Muscle of arm (tissue), 12 donors: ENCODE data around the gene CELA1. TPM values are rescaled to one million over a fixed set of nuclear protein-coding genes. Genes with fewer than 3 reads are reported as not detected.
"Not testable (repeated sequence)": the region's sequence is repeated elsewhere in the genome, so short reads cannot be mapped to it uniquely, and the experiment has no call there.

Source experiments
- DNase-seq: peaks from one replicate; pipeline ENCODE4 v3.0.0-alpha.2; 2013
- polyA plus RNA-seq, 12 donors: library from polyadenylated mRNA; unstranded; fragments of 120-200 nt; gene quantifications; one replicate each; pipeline ENCODE4 v1.2.1, GENCODE V29; 2013; ENCODE audit not compliant: insufficient read length in 12 of 12

Gene CELA1
- polyA plus RNA-seq, 12 donors: not detected

DNA sequence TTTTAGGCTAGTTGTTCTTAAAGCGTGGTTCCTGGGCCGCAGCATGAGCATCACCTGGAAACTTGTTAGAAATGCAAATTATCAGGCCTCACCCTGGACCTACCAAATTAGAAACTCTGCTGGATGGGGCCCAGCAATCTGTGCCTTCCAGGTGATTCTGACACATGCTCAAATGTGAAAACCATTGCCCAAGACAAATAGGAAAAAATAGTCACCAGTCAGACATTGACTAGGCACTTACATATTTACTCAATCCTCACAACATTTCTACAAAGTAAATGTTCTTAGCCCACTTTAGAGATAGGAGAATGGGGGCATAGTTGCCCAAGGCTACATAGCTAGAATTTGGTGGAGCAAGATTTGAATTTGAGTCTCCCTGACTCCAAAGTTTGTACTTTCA lies 3.3 kb downstream of the CELA1 start:
- DNase-seq: no peak

- DNase-seq: no peak
These were observed 4.1 kb downstream of the CELA1 start for GRCh38 chr12:51342416-51342815.

DNA sequence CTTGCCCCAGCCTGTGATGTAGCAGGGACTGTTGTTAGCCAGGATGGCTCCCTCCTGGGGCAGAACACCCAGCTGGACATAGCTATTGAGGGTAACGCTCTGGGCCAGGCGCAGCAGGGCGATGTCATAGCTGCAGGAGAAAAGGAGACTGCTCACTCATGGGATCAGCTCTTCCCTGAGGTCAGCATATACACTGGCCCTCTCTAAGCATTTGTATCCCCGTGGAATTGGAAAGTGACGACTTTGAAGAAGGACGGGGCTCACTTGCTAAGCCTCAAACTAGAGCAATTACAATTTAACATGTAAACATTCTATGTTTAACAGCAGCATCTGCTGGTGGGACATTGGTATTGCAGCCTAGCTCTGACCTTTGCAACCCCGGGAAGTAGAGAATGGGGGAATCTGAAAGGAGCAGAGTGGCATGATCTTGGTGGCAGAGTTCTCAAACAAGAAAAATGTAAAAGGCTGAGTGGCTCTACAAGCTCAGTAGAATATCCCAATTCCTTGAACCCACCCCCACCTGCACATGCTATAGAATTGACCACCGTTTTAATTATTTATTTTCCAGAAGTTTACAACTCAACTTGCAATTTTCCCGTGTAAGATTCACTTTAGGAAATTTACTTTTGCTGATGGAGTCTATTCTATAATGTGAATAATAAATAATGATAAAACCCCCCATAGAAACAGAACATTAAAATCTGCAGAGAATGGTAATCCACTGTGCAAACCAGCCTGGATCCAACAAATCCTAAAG lies 5.0 kb downstream of the CELA1 start:
- peak; percentile 74 for DNase-seq

DNA sequence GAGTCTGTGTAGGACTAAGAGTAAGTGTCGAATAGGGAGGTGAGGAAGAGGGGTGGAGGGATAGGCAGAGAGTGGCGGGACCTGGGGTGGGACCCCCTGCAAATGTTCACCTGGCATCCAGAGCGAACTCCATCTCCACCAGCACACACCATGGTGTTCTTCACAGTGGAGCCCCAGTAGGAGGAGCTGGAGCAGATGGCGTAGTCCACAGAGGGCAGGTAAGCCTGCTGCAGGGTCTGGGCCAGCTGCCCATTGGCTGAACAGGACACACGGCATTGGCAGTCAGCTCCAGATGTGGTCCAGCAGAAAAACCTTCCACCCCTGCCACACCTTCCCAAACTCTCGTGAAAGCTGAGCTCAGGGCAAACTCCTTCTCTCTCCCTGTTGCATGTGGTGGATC lies 6.7 kb downstream of the CELA1 start:
- DNase-seq: no peak

DNA sequence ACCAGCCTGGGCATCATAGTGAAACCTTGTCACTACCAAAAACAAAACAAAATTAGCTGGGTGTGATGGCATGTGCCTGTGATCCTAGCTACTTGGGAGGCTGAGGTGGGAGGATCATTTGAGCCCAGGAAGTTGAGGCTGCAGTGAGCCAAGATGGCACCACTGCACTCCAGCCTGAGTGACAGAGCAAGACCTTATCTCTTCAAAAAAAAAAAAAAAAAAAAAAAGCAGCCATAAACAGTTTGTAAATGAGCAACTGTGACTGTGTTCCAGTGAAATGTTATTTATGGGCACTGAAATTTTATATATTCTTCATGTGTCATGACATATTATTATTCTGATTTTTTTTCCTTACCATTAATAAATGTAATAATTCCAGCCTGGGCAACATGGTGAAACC lies 9.1 kb downstream of the CELA1 start:
- DNase-seq: not testable (repeated sequence)

- DNase-seq: no peak
These were observed 10.5 kb downstream of the CELA1 start for GRCh38 chr12:51335931-51336330.

DNA sequence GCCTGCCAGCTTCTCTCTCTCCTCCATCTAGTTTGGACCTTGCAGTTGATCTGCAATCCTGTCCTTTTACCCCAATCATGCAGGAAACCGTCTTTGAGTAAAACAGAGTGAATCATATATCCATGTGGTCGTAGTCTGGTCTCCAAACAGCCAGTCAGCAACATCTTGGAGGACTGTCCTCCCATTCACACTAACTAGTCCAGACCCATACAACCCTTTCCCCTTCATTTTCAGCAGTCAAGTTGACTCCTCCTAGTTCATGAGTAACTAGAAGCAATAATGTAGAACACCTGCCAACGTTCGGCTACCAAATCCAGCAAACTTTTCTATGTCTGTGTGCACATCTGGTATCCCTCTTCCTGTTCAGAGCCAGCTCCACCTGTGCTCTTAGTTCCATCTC lies 11.7 kb downstream of the CELA1 start:
- no peak for DNase-seq

DNA sequence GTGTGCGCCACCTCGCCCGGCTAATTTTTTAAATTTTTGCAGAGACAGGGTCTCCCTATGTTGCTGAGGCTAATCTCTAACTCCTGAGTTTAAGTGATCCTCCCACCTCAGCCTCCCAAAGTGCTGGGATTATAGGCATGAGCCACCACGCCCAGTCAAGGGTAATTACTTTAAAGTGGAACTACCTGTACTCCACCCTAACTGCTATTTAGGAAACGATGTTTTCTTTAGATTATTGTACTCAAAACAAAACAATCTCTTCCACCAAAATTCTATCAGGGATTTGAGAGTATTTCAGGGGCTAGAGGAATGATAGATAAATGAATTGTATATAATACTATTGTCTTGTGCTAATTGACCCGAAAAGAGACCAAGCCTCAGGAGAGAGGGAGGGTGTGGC lies 12.9 kb downstream of the CELA1 start:
- DNase-seq: no peak

DNA sequence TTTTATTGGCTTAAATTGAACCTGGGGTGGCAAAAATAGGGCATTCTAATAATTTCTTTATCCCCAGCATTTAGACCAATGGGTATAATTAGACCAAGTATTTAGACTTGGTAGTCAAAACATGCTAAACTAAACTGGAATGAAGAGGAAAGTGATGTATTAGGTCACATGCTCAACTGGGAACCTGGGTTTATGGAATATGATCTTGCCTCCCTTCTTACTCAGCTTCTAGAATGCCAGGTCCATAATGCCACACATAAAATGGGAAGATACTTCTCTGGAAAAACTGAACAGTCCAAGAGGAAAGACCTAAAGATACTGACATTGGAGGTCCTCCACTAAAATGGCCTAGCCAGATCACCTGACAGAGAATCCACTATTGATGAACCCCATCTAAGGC lies 16.3 kb downstream of the CELA1 start:
- DNase-seq: no peak

DNA sequence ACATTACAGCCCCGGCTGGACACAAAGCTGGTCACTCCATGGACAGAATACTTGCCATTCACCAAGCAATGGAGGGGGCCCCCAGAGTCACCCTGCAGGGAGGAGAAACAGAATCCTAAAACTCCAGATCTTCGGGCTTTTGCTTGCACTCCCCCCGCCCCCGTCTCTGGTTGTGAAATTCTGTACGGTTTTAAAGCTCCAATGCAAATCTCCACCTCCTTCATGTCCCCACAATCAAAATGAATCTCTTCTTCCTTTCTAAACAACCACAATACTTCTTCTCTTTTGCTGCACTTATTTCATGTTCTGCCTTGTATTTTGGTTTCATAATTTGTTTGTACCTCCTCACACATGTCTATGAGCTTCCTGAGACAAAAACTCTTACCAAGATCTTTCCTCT lies 16.7 kb downstream of the CELA1 start:
- DNase-seq: no peak

DNA sequence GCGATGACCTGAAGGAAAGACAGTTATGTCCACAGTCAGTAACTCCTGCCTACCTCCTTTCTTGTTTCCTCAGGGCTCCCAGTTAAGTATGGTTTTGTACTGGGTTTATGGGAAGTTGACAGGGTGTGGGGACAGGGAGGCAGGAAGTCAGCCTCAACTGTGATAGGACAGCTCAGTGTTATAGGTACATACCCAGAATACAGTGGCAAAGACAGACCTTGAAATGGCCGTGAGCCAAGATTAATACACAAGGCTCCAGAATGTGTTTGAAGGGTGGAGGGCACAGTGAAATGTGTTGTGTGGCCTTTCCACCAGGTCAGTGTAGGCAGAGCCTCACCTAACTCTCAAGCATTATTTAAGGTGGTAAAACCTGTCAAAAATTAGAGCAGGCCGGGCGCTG lies 17.9 kb downstream of the CELA1 start:
- DNase-seq: no peak

- no peak for DNase-seq
These were observed 19.6 kb downstream of the CELA1 start for GRCh38 chr12:51326698-51327439.

- no peak for DNase-seq
These were observed 21.5 kb downstream of the CELA1 start for GRCh38 chr12:51324953-51325352.

DNA sequence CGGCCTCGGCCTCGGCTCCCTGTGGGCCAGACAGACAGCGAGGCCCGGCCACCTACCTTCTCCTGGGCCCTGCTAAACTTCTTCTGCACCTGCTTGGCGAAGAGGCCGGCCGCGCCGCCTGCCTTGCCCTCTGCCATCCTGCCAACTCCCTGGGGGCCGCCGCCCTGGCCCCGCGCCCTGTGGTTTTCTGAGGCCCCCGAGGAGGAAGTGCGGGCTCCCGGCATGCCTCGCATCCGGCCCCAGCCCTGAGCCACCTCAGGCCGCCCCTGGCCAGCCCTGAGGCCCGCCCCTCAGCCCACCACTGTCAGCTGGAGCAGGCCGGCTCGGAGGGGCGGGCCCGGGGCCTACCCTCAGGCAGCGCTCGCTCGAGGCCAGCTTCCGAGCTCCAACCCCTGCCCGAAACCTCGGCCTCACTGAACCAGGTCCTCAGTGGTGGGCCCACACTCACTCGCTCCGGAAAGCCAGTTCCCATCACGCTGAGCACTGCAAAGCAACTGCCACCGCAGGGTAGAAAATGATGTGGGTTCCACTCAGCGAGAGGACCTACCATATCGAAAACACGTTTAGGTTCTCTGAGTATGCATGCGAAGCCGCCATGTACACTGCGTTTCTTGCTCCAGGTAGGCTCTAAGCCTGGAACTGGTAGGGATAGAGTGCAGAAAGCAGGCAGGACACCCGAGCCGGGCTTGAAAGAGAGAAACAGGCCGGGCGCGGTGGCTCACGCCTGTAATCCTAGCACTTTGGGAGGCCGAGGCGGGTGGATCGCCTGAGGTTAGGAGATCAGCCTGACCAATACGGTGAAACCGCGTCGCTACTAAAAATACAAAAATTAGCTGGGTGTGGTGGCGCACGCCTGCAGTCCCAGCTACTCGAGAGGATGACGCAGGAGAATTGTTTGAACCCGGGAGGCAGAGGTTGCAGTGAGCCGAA lies 22.2 kb downstream of the CELA1 start, which contains the start of gene BIN2:
BIN2 (minus strand) TSS at position 209 of the 930 bp plus-strand sequence; CDS start at position 137, 72 bp downstream.
- no peak for DNase-seq

- DNase-seq: no peak
These were observed 23.0 kb downstream of the CELA1 start for GRCh38 chr12:51323317-51323960.

GRCh38 chr12:51322452-51322851 lies 24.0 kb downstream of the CELA1 start:
- no peak for DNase-seq

GRCh38 chr12:51321882-51322281 lies 24.6 kb downstream of the CELA1 start:
- no peak for DNase-seq

- peak; percentile 35 for DNase-seq
These were observed 25.7 kb downstream of the CELA1 start for GRCh38 chr12:51320695-51321320.

DNA sequence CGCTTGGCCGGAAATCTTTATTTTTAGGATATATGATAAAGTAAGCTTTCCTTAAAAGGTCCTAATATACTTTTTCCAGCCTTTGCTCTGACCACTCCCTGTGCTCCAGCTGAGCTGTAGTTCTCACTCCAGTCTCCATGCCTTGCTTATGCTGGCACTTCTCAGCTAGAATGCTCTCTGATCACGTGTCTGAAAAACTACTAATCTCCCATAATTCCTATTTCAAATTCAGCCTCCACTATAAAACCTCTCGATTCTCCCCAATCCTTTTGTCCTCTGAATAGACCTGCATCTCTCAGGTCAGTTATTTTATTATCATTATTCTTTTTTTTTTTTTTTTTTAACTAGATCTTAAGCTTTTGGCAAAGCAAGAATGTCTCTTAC lies 26.2 kb downstream of the CELA1 start:
- DNase-seq: no peak

- DNase-seq: no peak
These were observed 27.5 kb downstream of the CELA1 start for GRCh38 chr12:51318846-51319599.
